HG03354 (cell line): ENCODE measurements around the gene DBF4.
"Not testable (repeated sequence)": the region's sequence is repeated elsewhere in the genome, so short reads cannot be mapped to it uniquely, and the experiment has no call there.

ENCODE experiments used
- ATAC-seq: cut with Tn5 transposase; IDR thresholded peaks from one replicate; pipeline ENCODE4 v1.9.1; 2021; ENCODE audit warnings: mild to moderate bottlenecking; ENCODE audit not compliant: unreplicated experiment, poor library complexity, severe bottlenecking

DBF4 gene

GRCh38 chr7:87935384-87935706 is 59.1 kb downstream of the DBF4 start:
- ATAC-seq, result no peak

GRCh38 chr7:87941138-87941537 is 64.8 kb downstream of the DBF4 start:
- no peak for ATAC-seq

DNA sequence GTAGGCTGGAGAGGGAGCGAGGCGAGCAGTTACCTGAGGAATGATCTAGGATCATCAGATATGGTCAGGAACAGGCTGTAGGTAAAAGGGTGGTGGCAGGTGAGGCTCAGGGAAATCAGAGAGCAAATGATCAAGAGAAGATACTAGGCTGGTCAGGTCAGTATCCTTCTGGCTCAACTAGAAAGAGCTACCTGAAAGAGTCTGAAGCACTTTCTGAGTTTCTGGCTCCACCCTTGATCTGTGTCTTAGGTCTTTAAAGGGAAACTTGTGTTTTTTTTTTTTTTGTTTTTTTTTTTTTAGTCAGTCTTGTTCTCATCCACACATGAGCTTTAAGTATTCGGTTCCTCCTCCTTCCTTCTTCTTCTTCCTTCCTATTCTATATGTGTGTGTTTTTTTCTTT is 68.3 kb downstream of the DBF4 start:
- ATAC-seq, result no peak

DNA sequence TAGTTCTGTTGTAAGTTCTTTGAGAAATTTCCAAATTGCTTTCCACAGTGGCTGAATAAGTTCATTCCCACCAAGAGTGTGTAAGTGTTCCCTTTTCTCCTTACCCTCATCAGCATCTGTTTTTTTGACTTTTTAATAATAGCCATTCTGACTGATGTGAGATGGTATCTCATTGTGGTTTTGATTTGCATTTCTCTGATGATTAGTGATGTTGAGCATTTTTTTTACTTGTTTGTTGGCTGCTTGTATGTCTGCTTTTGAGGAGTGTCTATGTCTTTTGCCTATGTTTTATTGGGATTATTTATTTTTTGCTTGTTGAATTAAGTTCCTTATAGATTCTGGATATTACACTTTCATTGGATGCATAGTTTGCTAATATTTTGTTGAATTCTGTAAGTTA is 69.6 kb downstream of the DBF4 start:
- ATAC-seq, result not testable (repeated sequence)

DNA sequence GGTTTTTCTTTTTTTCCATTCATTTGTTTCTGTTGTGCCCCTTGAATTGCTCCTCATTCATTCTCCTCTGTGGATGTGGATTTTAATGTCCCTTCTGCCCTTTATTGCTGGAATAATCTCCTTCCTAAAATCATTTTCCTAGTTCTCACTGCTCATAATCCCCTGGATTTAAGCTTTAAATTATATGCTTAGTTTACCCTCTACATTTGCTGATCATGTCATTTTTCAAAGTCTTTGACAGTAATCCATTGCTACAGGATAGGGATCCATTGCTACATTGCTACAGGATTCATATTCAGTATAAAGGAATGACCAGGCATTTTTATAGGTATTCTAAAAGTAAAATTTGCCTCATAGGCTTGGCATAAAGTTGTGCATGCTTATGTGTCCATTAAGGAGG is 72.1 kb downstream of the DBF4 start:
- ATAC-seq, result no peak
